Large intestine (tissue), 3 donors: ENCODE measurements around the gene NCS1. TPM values are rescaled to one million over a fixed set of nuclear protein-coding genes. Genes with fewer than 3 reads are reported as not detected.

Source experiments
- DNase-seq, 2 donors: peaks; one replicate each; pipeline versions ENCODE4 v3.0.0 to v3.0.0-alpha.2; 2013
- H3K27ac ChIP-seq: one replicate; pipeline ENCODE4 v1.5.1; 2013; ENCODE audit warnings: low read length
- H3K27me3 ChIP-seq: 2 replicates; pipeline ENCODE4 v1.6.1; 2013; ENCODE audit warnings: low read length; ENCODE audit not compliant: control insufficient read depth, insufficient read depth
- H3K36me3 ChIP-seq: 2 replicates; pipeline ENCODE4 v1.6.1; 2013; ENCODE audit warnings: low read length; ENCODE audit not compliant: control insufficient read depth, insufficient read depth
- H3K4me1 ChIP-seq: one replicate; pipeline ENCODE4 v1.6.1; 2013; ENCODE audit warnings: low read length; ENCODE audit not compliant: control insufficient read depth, insufficient read depth
- H3K4me3 ChIP-seq: one replicate; pipeline ENCODE4 v1.5.1; 2013; ENCODE audit warnings: low read length
- H3K9me3 ChIP-seq: one replicate; pipeline ENCODE4 v1.6.1; 2013; ENCODE audit warnings: mild to moderate bottlenecking, low read depth, low read length, moderate library complexity; ENCODE audit not compliant: control insufficient read depth
- WGBS: methylation state at CpG from one replicate; pipeline ENCODE4 v1.1.5; 2013; ENCODE audit warnings: low lambda C conversion rate; ENCODE audit not compliant: insufficient coverage; 5-methylcytosine and 5-hydroxymethylcytosine counted together
- polyA plus RNA-seq: library from polyadenylated mRNA; unstranded; fragments of 120-200 nt; gene quantifications from one replicate; pipeline ENCODE4 v1.2.1, GENCODE V29; 2013

NCS1 gene
- polyA plus RNA-seq, 1 donor, result 14.7 TPM

DNA sequence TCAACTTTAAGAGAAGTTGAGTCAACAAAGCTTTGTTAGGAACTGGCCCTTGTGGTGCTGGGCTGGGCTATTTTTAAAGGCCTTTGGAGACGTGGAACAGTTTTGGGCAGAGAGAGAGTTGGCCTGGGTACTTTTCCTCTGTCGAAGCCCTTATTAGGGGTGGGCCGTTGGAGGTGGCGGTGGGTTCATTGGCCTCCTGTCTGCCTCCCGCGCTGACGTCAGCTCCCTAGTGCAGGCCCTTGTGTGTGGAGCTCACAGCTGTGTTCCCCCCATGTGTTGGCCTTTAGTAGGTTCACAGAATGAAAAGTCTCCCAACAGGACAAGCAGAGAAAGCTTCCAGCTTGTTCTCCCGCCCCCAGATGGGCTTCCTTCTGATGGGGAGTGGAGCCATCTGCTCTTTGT, 2.7 kb downstream of the NCS1 start:
- no peak overlapping the region for H3K4me3 ChIP-seq
- peaks cover 2% of the 10 kb centered on the region for H3K4me1 ChIP-seq
- DNase-seq, result no peak
- no peaks in the 10 kb centered on the region for H3K36me3 ChIP-seq
- no CpG with 5 or more reads among the region's 8 CpGs for WGBS
- H3K27me3 ChIP-seq, result peaks cover 20% of the 10 kb centered on the region
- peak overlapping the region; percentile 42 for H3K27ac ChIP-seq
- H3K9me3 ChIP-seq, result no peaks in the 10 kb centered on the region

- H3K4me3 ChIP-seq, result no peak overlapping the region
- no CpG with 5 or more reads among the region's 9 CpGs for WGBS
These were observed 3.2 kb downstream of the NCS1 start for GRCh38 chr9:130175355-130175754.

GRCh38 chr9:130176760-130177159, 4.6 kb downstream of the NCS1 start:
- Histone ChIP-seq H3K4me3 (no peak overlapping the region), H3K36me3 (no peaks in the 10 kb centered on the region), H3K27me3 (peaks cover 10% of the 10 kb centered on the region), H3K27ac (no peak overlapping the region), H3K9me3 (no peaks in the 10 kb centered on the region), H3K4me1 (peaks cover 1% of the 10 kb centered on the region)
- DNase-seq, result no peak
- no CpG with 5 or more reads among the region's 6 CpGs for WGBS

More at GRCh38 chr9:130175355-130175754, 3.2 kb downstream of the NCS1 start:
- Histone ChIP-seq H3K27me3 (peaks cover 20% of the 10 kb centered on the region), H3K4me1 (peaks cover 2% of the 10 kb centered on the region), H3K9me3 (no peaks in the 10 kb centered on the region), H3K36me3 (no peaks in the 10 kb centered on the region), H3K27ac (no peak overlapping the region)
- DNase-seq, result no peak

- H3K36me3 ChIP-seq, result no peaks in the 10 kb centered on the region
- DNase-seq, result no peak
- 80% methylated on average over 5 of the region's 20 CpGs for WGBS
- no peak overlapping the region for H3K4me3 ChIP-seq
- no peak overlapping the region for H3K27ac ChIP-seq
- H3K9me3 ChIP-seq, result no peaks in the 10 kb centered on the region
- peaks cover 7% of the 10 kb centered on the region for H3K27me3 ChIP-seq
- peaks cover 3% of the 10 kb centered on the region for H3K4me1 ChIP-seq
These were observed 5.9 kb downstream of the NCS1 start for GRCh38 chr9:130177898-130178805.

GRCh38 chr9:130179331-130179907, 7.2 kb downstream of the NCS1 start:
- WGBS, result no CpG with 5 or more reads among the region's 2 CpGs
- Histone ChIP-seq H3K4me3 (no peak overlapping the region), H3K4me1 (peaks cover 6% of the 10 kb centered on the region), H3K27me3 (no peaks in the 10 kb centered on the region), H3K27ac (no peak overlapping the region), H3K9me3 (no peaks in the 10 kb centered on the region), H3K36me3 (no peaks in the 10 kb centered on the region)
- DNase-seq, result no peak

GRCh38 chr9:130180516-130180915, 8.3 kb downstream of the NCS1 start:
- Histone ChIP-seq H3K27me3 (no peaks in the 10 kb centered on the region), H3K27ac (no peak overlapping the region), H3K4me1 (peaks cover 6% of the 10 kb centered on the region), H3K9me3 (no peaks in the 10 kb centered on the region), H3K4me3 (no peak overlapping the region), H3K36me3 (no peaks in the 10 kb centered on the region)
- WGBS, result no CpG with 5 or more reads among the region's 12 CpGs
- DNase-seq, result no peak

- H3K27me3 ChIP-seq, result no peaks in the 10 kb centered on the region
- DNase-seq, result no peak
- H3K4me1 ChIP-seq, result peaks cover 11% of the 10 kb centered on the region
- H3K9me3 ChIP-seq, result no peaks in the 10 kb centered on the region
- H3K4me3 ChIP-seq, result no peak overlapping the region
- no CpG with 5 or more reads among the region's 33 CpGs for WGBS
- H3K27ac ChIP-seq, result no peak overlapping the region
- no peaks in the 10 kb centered on the region for H3K36me3 ChIP-seq
These were observed 9.6 kb downstream of the NCS1 start for GRCh38 chr9:130181678-130182380.

GRCh38 chr9:130182381-130182909, 10.2 kb downstream of the NCS1 start:
- H3K4me3 ChIP-seq, result no peak overlapping the region
- no peaks in the 10 kb centered on the region for H3K9me3 ChIP-seq
- H3K36me3 ChIP-seq, result no peaks in the 10 kb centered on the region
- H3K27me3 ChIP-seq, result no peaks in the 10 kb centered on the region
- no peak overlapping the region for H3K27ac ChIP-seq
- no peak for DNase-seq
- no CpG with 5 or more reads among the region's 17 CpGs for WGBS
- H3K4me1 ChIP-seq, result peaks cover 16% of the 10 kb centered on the region

DNA sequence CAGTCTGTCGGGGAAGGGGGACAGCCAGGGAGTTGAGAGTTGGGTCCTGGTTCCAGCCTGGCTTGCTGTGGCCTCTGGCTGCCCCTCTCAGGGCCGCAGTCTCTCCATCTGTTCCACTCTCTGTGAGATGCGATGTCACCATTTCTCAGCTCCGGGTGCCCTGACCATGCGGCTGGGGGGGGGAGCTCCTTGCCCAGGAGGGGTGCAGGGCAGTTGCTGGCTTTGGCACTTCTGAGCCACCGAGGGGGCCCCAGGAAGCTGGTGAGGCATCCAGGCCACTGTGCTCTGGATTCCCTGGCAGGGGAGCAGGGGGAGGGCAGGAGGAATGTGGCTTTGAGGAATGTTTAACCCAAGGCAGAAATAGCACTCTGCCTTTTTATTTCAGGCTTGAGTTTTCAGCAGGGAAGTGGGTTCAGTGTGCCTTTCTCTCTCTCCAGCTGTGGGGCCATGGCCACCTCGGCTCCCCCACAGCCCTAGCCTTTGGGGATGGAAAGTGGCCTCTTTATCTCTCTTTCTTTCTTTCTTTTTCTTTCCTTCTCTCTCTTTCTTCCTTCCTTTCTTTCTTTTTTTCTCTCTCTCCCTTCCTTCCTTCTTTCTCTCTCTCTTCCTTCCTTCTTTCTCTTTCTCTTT, 11.0 kb downstream of the NCS1 start:
- H3K4me1 ChIP-seq, result peaks cover 24% of the 10 kb centered on the region
- no peak overlapping the region for H3K4me3 ChIP-seq
- WGBS, result 40% methylated on average over 1 of the region's 7 CpGs
- no peaks in the 10 kb centered on the region for H3K9me3 ChIP-seq
- peak overlapping the region; percentile 33 for H3K27ac ChIP-seq
- no peaks in the 10 kb centered on the region for H3K36me3 ChIP-seq
- DNase-seq, result peak in 1 of 2 donors; percentile 36
- no peaks in the 10 kb centered on the region for H3K27me3 ChIP-seq

- H3K4me1 ChIP-seq, result peaks cover 30% of the 10 kb centered on the region
- WGBS, result no CpG with 5 or more reads among the region's 15 CpGs
- no peaks in the 10 kb centered on the region for H3K36me3 ChIP-seq
- no peak overlapping the region for H3K4me3 ChIP-seq
- DNase-seq, result no peak
- peak overlapping the region; percentile 60 for H3K27ac ChIP-seq
- H3K9me3 ChIP-seq, result no peaks in the 10 kb centered on the region
- H3K27me3 ChIP-seq, result no peaks in the 10 kb centered on the region
These were observed 12.8 kb downstream of the NCS1 start for GRCh38 chr9:130185017-130185416.
